Hematopoietic multipotent progenitor cell treated with erythropoietin and hydrocortisone succinate and interleukin-3 and kit ligand, for 6 days (in vitro differentiated cells): ENCODE results near the gene CASTOR2.
A peak's percentile ranks its signal among the peaks of the same experiment; 100 is the strongest.
"Not testable (repeated sequence)": the region's sequence is repeated elsewhere in the genome, so short reads cannot be mapped to it uniquely, and the experiment has no call there.

ENCODE experiments used
- DNase-seq: peaks from one replicate; pipeline ENCODE4 v3.0.0-alpha.2; 2015

CASTOR2 gene

GRCh38 chr7:74996361-74996760, 31.9 kb downstream of the CASTOR2 start:
- not testable (repeated sequence) for DNase-seq

- peak; percentile 69 for DNase-seq
Measured at GRCh38 chr7:74997811-74998210, 33.3 kb downstream of the CASTOR2 start.

DNA sequence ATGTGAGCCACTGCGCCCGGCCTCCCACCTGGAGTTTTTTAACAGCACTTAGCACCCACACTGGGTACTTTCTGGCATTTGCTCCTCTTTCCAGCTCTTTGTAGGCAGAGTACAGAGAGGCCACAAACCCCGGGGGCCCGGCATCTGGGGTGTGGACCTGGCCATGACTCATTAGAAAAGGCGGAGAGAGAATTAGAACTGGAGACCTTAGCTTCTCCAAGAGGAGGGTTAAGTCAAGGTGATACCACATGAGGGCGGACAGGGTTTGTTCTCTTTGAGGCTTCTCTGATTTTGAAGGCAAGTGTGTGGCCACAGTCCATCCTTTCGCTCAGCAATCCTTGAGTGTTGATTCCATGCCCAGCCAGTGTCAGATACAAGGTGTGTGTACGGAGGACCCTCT, 36.9 kb downstream of the CASTOR2 start:
- peak; percentile 11 for DNase-seq

- DNase-seq: no peak
Measured at GRCh38 chr7:75010036-75010435, 45.5 kb downstream of the CASTOR2 start.

GRCh38 chr7:75017832-75018231, 53.3 kb downstream of the CASTOR2 start:
- no peak for DNase-seq

- DNase-seq: no peak
Measured at GRCh38 chr7:75018570-75019364, 54.3 kb downstream of the CASTOR2 start.

DNA sequence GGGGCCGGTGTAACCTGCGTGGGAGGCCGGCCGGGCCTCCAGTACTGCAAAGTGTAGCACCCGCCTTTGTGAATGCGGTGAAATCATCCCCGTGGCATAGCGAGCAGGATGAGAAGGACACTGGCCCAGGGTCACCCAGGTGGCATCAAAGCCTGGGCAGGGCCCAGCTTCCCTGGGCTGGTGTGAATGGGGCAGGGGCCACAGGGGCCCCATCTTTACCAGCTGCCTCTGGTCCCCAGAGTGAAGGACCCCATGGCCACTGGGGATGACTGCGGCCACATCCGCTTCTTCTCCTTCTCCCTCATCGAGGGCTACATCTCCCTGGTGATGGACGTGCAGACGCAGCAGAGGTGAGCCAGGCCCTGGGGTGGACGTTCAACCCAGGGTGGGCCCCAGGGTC, 55.3 kb downstream of the CASTOR2 start:
- DNase-seq: no peak

- DNase-seq: no peak
Measured at GRCh38 chr7:75024922-75025321, 60.4 kb downstream of the CASTOR2 start.

DNA sequence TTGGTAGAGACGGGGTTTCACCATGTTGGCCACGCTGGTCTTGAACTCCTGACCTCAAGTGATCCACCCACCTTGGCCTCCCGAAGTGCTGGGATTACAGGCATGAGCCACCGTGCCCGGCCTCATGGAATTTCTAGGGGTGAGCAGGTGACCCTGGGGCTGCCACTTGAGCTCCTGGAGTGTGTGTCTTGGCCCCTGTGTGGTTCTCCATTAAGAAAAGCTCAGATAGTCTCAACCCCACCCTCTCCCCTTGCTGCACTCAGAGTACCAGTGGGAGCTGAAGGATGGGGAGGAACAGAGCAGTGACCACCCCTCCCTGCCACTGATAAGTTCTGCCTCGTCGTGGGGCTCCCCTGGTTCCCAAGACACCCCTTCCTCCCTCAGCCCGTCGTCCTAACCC, 63.8 kb downstream of the CASTOR2 start:
- no peak for DNase-seq

- no peak for DNase-seq
Measured at GRCh38 chr7:75033064-75033463, 68.6 kb downstream of the CASTOR2 start.

GRCh38 chr7:75033826-75034225, 69.3 kb downstream of the CASTOR2 start:
- no peak for DNase-seq

DNA sequence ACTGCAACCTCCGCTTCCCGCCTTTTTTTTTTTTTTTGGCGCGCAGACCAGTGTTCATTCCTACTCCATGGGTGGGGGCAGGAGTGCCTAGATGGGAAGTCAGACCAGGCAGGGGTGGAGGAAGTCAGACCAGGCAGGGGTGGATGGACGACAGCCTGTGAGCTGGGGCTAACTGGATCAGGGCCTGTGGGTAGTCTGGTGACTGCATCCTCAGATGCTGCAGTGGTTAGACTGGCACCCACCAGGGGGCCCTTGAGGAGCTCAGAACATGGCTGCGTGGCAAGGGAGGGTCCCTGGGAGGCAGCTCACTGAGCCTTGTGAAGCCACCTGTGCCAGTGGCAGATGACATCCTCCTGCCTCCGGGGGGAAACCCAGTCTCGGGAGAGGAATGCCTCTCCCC, 74.0 kb downstream of the CASTOR2 start:
- DNase-seq: no peak

GRCh38 chr7:75039166-75039565, 74.7 kb downstream of the CASTOR2 start:
- no peak for DNase-seq

DNA sequence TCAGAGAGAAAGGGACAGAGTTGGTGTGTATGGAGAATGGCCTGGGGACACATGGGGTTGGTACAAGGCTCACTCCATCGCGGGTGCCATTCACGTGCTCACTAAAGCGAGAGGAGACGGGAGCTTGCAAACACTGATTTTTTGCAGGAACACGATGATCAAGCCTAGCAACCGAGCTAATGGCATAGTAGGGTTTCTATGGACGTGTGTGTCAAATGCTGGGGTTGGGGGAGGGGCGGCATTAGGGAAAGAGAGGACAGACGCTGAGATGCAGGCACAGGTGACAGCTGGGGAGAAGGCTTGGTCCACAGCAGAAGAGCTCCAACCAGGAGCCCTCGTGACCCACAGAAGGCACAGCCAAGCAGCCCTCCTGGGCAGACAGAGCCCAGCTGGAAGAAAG, 75.2 kb downstream of the CASTOR2 start:
- no peak for DNase-seq

GRCh38 chr7:75040512-75040911, 76.0 kb downstream of the CASTOR2 start:
- DNase-seq: no peak

- no peak for DNase-seq
Measured at GRCh38 chr7:75042286-75042685, 77.8 kb downstream of the CASTOR2 start.

DNA sequence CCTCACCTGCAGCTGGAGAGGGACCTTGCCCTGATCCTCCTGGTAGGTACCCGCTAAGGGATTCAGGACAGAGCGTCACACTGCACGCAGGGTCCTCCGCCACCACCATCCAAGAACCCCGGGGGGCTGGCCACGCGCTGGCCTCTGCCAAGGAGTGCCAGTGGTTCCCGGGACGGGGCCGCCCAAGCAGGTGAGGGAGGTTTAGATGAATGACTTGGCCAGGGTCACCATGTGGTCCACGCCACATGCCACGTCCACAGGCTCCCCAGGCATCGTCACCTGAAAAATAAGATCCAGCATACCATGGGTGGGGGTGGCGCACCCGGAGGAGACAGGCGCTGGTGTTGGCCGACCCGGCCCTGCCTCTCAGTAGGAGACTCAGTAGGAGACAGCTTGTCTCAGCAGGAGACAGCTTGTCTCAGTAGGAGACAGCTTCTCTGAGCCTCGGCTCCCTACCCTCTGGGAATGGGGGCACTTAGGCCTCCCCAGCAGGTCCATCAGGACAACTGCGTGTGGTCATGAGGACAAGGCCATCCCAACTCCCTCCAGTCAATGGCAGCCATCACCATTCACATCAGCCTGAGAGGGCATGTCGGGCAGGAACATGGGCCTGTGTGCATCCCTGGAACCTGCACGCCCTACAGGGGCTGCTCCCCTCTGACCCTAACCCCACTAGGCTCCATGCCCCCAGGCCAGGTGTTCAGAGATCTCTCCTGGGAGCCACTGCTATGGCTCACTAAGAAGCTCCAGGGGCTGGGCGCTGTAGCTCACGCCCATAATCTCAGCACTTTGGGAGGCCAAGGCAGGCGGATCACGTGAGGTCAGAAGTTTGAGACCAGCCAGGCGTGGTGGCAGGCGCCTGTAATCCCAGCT, 78.6 kb downstream of the CASTOR2 start:
- no peak for DNase-seq

- no peak for DNase-seq
Measured at GRCh38 chr7:75045881-75046280, 81.4 kb downstream of the CASTOR2 start.

DNA sequence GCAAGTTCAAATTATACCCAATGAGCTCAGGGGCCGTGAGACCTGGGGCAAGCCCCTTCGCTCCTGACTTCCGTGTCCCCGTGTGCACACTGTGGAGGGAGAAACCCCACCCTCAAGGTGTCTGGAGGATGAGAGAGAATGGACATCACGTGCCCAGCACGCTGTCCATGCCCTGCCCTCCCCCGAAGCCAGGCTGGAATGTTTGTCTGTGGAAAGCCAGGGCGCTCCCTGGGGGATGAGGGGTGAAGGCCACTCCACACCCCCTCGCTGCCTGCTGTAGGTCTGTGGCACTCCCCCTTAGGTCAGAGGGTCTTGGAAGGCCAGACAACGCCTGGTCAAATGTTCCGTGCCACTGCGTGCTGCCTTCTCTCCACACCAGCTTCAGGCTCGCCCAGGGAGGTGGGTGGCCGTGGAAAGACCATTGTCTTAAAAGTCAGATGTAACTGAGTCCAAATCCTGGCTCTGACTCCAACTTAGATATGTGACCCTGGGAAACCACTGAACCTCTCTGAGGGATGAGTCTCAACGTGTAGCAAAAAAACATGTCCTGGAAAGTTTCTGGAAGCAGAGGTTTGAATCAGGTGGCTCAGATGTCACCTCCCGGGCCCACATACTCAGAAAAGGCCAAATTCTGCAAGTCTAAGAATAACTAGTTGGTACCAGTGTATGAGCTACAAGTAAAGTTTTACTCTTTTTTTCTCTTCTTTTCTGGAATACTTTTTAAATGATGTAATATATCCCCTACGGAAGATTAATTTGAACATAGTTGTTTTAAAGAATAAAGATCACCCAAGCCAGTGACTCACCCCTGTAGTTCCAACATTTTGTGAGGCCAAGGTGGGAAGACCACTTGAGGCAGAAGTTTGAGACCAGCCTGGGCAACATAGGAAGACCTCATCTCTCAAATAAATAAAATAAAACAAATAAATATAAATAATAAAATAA, 84.2 kb downstream of the CASTOR2 start:
- no peak for DNase-seq

DNA sequence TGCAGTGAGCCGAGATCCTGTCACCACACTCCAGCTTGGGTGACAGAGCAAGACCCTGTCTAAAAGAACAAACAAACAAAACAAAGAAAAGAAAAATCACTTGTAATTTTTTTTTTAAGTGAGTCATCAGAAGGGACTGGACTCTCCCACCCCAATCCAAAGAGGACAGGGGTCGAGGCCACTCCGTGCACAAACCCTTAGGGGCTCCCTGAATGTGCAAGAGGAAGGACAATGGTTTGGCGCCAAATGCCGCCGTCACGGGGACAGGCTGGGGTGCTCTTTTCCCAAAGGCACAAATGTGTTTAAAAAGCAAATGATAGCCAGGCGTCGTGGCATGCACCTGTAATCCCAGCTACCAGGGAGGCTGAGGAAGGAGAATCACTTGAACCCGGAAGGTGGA, 85.3 kb downstream of the CASTOR2 start:
- no peak for DNase-seq

DNA sequence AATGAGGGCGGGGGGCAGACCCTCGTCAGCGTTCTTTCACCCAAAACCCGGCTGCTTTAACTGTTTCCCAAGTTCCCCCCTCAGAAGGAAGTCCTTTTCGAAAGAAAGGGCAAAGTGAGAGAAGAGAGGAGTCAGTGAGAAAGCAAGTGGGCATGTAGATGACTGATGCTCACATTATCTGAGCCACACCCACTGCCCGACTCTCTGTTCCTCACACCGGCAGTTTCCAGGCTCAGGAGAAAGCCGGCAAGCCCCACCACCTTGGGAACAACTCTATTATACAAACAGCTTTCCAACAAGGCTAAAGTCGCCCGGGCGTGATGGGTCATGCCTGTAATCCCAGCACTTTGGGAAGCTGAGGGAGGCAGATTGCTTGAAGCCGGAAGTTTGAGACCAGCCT, 86.0 kb downstream of the CASTOR2 start:
- DNase-seq: no peak

DNA sequence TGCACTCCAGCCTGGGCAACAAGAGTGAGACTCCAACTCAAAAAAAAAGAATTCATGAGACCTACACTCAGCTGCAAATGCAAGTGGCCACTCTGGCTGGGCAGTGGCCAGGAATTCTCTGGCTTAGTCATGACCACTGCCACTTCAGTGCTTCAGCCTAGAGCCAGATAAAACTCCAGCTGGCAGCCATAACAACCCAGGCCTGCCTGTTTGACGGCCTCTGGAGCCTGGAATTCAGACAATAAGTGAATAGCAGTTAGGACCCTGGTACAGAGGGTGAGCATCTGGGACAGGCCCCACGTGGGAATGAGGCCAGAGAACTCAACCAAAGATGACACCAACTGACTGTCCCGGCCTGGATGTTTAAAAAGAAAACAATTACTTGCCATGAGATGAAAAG, 90.2 kb downstream of the CASTOR2 start:
- DNase-seq: no peak

DNA sequence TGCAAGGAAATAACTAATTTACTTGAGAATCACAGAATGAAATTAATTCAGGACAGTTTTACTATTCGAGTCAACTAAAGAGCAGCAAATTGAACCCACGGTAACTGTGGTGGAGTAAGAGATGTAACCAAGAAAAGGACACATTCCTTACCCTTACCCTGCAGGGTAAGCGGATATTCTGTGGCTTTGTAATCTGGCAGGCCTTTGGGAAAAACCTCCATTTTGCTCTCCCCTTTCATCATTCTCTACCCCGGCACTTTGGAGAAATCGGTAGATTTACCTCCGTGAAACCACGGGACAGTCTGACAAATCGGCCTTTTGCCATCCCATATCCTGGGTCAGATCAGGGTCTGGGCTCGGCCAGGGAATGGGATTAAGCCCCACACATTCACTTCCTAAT, 90.7 kb downstream of the CASTOR2 start:
- no peak for DNase-seq
